RCC 7860 (cell line): Measurements from ENCODE around the gene LGI4.
A peak's percentile ranks its signal among the peaks of the same experiment; 100 is the strongest.

Source experiments
- DNase-seq: peaks from one replicate; pipeline ENCODE4 v3.0.0-alpha.2; 2015; ENCODE audit warnings: low spot score
- FAIRE-seq: peaks from 2 replicates; lab custom pipeline; 2012; peaks lifted over from hg19 to GRCh38; lab: Jason Lieb, UNC

LGI4 gene

DNA sequence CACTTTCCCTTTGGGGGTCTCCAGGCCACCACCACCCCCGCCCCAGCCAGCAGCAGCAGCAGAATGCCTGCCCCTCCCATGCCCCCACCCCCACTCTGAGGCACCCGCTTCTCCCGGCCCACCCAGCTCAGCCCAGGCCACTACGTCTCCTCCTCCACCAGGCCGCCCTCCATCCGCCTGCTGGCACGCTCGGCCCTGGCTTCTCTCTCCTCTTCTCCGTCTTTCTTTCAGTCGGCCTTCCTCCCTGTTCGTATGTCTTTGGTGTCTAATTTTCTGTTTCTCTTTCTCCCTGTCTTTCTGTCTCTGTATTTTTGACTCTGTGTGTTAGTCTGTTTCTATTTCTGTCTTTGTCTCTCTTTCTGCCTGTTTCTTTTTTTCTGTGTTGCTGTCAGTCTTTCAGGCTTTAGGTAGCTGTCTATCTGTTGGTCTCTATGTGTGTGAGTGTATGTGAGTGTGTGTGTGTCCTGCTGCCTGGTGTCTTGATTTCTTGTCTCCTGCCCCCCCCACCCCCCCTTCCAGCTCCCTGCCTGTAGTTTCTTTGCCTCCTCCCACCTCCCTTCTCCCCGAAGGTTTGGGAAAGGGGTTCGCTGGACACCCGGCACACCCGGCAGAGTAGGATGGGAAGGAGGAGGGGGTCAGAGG is at the start of gene LGI4:
Gene LGI4 (minus strand): TSS at position 459 of the 642 bp plus-strand sequence. CDS start 379 bp downstream, at position 80.
- FAIRE-seq (no peak), DNase-seq (no peak)

DNA sequence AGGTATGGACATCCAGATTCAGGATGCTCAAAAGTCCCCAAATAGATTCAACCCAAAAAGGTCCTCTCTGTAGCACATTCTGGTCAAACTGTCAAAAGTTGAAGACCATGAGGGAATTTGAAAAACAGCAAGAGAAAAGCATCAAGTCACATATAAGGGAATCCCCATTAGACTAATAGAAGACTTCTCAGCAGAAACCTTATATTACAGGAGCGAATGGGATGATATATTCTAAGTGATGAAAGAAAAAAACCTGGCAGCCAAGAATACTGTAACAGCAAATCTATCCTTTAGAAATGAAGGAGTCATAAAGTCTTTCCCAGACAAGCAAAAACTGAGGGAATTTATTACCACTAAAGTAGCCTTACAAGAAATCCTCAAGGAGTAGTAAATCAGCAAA is 49.4 kb upstream of the LGI4 start:
- no peak for FAIRE-seq
- DNase-seq, result no peak

DNA sequence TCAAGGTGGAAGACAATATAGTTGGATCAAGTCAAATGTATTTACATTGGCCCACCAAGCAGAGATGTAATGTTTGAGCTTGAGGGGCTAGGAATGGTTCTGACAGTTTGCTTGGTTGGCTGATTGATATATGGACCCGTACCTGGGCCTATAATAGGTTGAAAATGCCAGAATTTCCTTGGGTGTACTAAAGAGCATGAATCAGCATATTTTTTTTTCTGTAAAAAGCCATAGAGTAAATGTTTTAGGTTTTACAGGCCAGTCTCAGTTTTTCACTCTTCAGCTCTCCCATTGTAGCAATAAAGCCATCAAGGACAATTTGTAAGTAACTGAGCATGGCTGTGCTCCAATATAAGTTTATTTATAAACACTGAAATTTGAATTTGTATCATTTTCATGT is 46.5 kb upstream of the LGI4 start:
- FAIRE-seq (no peak), DNase-seq (no peak)

DNA sequence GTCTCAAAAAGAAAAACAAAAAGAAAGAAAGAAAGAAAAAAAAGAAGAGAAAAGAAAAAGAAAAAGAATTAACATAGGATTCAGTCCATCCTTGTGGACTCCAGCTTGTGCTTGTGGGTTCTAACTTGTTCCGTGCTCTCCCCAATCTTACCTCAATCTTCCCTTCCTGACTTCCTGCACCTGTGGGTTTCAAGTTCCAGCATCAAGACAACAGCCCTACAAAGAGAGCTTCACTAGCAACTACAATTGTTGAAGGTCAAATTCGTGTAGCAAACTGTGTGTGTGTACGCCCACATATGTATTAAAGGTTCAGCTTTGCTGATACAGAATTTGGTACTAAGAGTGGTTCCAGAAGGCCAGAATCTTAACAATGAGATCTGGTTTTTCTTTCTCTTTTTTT is 45.0 kb upstream of the LGI4 start:
- FAIRE-seq (no peak), DNase-seq (no peak)

DNA sequence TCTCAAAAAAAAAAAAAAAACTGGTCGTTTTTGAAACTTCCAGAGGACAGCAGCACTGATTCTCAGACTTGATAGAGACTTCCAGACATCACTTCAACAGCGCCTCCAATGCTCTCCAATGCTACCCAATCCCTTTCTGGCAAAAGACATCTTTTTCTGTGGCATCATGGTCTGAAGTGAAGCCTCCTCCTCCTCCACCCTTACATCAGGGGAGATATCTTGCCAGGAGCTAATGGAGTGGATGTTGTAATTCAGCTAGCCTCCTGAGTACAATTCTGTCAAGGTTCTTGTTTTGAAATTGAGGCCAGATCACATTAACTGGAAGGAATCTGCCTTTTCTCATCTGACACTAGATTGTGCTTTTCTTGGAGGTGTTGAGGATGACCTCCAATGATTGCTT is 43.8 kb upstream of the LGI4 start:
- DNase-seq, result no peak
- no peak for FAIRE-seq

DNA sequence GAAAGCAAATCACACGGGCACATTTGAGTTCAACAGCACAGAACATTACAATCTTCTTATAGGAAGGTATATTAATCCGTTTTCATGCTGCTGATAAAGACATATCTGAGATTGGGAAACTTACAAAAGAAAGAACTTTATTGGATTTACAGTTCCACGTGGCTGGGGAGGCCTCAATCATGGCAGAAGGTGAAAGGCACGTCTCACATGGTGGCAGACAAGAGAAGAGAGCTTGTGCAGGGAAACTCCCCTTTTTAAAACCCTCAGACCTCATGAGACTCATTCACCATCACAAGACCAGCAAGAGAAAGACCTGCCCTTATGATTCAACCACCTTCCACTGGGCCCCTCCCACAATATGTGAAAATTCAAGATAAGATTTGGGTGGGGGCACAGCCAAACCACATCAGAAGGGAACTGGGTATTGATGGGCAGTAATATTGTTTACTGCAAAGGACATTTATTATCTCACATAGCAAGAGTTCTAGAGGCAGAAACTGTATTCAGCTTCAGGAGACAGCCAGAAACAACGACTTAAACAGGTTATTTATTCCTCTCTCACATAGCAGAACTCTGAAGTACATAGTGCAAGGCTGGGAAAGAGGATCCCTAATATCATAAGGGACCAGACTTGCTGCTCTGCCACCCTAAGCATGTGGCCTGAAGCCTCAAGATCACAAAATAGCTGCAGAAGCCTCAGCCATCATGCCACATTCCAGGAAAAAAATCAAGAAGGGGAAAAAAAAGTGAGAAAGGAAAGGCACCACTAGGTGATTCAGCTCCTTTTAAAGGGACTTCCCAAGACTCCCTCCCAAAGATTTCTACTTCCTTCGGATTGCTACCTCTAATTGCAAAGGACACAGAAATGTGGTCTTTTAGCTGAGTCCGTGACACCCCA is 42.8 kb upstream of the LGI4 start:
- FAIRE-seq, result no peak
- DNase-seq, result no peak

DNA sequence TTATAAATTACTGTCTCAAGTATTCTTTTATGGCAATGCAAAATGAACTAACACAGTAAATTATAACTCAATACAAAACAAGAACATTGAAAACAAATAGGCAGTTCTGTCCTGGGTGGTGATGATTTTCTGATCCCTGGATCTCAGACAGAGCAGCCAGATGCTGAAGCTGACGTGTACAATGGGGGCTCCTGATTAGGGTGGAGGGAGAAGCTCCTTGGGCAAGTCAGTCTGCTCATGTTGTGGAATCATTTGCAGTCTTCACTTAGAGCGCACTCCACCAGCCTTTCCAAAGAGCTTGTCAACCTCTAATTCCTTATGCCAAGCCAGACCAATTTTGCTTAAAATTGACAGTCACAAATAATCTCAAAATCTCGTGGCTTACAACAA is 41.3 kb upstream of the LGI4 start:
- DNase-seq (no peak), FAIRE-seq (no peak)

DNA sequence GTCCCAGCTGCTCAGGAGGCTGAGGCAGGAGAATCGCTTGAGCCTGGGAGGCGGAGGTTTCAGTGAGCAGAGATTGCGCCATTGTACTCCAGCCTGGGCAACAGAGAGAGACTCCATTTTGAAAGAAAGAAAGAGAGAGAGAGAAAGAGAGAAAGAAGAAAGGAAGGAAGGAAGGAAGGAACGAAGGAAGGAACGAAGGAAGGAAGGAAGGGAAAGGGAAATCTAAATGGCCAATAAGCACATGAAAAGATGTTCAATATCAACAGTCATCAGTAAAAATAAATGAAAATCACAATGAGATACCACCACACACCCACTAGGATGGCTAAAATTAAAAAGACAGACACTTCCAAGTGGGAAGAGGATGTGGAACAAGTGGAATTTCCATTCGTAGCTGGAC is 39.4 kb upstream of the LGI4 start:
- DNase-seq (no peak), FAIRE-seq (no peak)

DNA sequence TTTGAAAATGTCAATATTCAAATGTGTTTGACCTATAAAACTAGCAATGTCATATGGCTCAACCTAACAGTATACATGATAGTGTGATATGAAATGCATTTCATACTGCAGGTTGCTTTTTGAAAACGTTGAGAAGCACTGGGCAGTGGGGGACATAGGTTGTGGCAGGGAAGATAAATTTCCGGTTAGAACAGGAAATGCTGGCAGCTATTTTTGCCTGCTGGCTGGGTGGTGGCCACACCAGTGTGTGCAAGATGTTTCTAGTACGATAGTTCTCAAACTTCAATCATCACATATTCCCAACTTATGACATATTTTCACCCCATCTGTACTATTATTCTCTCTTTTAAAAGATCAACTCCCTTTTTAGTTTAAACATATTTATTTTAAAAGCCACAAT is 36.9 kb upstream of the LGI4 start:
- FAIRE-seq (no peak), DNase-seq (no peak)

DNA sequence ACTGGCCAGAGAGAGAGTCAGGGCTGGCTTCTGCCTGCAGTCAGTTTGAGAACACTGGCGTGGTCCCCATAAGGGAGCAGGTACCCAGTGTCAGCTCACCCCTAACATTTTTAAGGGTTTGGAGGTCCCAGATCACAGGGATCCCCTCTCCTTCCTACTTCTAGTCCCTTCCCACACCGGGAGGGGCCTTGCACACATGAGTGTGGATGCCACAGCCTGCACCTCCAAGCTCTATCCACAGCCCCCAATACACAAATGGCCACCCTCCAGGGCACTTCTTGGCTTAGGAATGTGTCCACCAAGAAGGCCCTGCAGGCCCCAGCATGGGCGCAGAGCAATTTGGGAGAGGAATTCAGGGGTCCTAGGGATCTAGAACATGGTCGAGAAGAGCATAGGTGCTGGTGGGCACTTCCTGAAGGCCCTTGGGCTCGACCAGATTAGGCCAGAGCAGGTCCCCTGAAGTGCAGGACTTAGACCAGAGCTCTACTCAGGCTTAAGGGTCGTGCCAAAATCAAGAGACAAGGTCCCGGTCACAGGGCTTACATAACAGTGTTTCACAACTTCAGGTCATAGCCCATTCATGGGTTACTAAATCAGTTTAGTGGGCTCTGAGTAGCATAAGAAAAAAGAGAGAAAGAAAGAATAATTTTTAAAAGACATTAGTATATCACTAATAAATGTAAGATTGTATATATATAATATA is 35.7 kb upstream of the LGI4 start:
- DNase-seq (no peak), FAIRE-seq (no peak)

DNA sequence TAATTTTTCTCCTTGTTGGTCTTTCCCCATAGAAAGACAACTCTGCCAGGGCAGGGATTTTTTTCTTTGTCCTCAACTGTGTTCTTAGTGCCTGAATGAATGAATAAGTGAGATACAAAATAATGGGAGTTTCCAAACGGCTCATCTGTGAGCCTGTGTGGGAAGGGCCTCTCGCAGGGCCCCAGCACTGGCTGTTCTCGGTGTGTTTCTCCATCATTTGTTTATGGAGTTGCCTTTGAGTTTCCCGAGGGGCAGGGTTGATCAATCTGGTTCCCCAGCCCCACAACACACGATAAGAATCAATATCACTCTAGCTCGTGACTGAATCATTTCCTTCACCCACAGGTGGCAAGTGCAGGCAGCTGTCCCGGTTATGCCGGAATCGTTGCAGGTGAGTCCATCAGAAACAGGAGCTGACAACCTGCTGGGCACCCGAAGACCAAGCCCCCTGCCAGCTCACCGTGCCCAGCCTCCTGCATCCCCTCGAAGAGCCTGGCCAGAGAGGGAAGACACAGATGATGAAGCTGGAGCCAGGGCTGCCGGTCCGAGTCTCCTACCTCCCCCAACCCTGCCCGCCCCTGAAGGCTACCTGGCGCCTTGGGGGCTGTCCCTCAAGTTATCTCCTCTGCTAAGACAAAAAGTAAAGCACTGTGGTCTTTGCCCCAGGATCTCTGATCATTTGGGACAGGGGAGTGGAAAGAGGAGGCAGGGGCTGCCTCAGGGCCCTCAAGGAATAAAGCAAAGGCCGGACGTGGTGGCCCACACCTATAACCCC is 34.5 kb upstream of the LGI4 start:
- DNase-seq (no peak), FAIRE-seq (no peak)

DNA sequence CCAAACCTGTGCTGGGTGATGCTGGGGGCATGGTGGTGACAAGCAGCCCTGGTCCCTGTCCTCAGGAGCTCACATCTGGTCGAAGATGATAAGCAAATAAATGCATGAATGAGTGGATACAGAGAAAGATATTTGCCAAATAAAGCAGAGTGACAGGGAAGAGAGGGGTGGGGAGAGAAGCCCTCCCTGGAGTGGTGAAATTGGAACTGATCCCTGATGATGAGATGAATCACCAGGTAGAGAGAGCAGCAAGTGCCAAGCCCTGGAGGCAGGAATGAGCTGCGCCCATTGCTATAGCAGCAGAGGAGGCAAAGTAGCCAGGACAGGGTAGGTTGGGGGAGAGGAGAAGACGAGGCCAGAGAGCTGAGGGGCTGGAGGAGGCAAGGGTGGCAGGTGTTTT is 33.3 kb upstream of the LGI4 start:
- FAIRE-seq (no peak), DNase-seq (no peak)

DNA sequence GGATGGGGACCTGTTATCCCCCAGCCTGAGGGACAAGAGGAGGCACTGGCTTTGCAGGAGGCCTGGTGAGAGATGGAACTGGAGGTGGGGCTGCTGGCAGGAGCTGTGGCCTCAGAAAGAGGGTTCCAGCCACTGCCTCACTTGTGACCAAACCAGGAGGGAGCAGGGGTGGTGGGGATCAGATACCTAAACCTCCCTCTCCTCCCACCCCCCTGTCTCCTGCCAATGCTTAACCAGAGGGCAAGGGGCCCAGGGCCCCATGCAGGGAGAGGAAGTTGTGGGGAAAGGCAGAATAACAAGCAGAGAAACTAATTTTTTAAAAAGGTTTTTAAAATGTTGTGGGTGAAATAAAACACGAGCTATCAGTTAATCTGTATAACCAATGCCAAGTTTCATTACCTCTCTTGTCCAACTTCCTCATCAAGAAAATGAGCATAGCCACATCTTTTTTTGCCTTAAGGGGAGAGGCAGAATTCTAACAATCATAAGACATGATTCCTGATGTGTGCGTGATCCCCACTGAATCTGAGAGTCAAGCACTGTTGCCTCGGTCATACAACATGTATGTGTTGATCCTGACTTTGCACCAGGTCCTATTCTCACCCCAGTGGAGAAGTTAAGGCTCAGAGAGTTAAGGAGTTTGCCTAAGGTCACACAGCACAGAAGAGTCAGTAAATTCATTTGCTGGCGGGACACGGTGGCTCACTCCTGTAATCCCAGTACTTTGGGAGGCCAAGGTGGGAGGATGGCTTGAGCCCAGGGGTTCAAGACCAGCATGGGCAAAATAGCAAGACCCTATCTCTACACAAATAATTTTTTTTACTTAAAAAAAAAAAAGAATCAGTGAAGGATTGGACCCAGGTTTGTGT is 32.6 kb upstream of the LGI4 start:
- DNase-seq (no peak), FAIRE-seq (no peak)

DNA sequence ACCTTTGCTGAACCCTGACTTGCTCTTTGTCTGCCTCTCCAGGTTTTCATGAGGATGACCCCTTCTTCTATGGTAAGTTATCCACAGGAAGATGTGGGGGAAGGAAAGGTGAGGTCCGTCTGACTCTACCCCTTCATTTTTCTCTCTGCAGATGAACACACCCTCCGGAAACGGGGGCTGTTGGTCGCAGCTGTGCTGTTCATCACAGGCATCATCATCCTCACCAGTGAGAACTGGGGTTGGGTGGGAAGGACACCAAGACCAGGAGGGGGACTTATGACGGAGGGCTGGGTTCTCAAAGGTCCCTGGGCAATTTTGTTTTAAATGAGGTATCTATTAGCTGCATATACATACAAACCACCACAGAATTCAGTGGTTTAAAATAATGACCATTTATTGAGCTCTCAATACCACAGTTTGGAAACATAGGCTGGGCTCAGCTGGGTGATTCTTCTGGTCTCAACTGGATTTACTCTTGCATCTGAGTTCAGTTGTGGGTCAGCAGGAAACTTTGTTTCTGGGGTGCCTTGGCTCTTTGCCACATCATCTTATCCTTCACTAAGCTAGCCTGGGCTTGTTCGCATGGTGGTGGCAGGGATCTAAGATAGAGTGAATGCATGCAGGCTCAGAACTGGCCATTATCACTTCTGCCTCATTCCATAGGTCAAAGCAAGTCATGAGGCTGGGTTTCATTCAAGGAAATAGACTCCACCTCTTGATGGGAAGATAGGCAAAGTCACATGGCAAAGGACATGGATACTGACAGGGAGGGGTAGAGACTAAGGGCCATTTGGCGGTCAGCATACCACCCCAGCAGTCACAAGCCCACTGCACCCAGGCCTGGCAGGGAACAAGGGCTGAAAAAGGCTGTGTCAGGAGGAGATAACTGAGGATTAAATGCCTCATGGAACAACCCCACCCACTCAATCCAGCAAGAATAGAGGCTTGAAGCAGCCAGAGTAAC is 31.5 kb upstream of the LGI4 start:
- FAIRE-seq (no peak), DNase-seq (no peak)

DNA sequence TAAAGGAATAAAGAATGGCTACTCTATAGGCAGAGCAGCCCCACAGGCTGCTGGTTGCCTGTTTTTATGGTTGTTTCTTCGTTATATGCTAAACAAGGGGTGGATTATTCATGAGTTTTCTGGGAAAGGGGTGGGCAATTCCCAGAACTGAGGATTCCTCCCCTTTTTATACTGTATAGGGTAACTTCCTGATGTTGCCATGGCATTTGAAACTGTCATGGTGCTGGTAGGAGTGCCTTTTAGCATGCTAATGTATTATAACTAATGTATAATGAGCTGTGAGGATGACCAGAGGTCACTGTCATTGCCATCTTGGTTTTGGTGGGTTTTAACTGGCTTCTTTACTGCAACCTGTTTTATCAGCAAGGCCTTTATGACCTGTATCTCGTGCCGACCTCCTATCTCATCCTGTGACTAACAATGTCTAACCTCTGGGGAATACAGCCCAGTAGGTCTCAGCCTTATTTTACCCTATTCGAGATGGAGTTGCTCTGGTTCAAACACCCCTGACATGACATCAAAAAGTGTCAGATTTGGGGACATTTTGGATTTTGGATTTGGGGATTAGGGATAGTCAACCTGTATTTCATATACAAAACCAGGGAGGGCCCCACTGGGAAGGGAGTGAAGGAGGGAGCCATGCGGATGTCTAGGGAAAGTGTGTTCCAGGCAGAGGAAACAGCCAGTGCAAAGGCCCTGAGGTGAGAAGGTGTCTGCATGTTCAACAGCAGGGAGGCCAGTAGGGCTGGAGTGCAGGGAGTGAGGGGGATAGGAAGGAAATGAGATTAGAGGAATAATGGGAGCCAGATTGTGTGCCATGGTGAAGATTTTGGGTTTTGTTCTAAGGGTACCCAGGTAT is 30.6 kb upstream of the LGI4 start:
- FAIRE-seq (no peak), DNase-seq (no peak)

DNA sequence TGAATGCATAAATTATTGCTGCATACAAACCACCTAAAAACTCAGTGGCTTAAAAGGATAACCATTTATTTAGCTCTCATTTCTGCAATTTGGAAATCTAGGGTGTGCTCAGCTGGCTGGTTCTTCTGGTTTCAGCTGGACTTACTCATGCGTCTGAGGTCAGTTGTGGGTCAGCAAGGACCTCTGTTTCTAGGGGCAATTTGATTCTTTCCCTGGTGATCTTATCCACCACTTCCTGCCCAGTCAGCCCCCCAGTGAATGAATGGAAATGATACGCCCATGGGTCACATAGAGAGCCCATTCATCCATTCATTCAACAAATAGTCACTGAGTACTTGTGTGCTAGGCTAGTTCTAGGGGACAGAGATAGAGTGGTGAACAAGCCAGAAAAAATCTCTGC is 29.6 kb upstream of the LGI4 start:
- DNase-seq (peak; percentile 29), FAIRE-seq (no peak)

DNA sequence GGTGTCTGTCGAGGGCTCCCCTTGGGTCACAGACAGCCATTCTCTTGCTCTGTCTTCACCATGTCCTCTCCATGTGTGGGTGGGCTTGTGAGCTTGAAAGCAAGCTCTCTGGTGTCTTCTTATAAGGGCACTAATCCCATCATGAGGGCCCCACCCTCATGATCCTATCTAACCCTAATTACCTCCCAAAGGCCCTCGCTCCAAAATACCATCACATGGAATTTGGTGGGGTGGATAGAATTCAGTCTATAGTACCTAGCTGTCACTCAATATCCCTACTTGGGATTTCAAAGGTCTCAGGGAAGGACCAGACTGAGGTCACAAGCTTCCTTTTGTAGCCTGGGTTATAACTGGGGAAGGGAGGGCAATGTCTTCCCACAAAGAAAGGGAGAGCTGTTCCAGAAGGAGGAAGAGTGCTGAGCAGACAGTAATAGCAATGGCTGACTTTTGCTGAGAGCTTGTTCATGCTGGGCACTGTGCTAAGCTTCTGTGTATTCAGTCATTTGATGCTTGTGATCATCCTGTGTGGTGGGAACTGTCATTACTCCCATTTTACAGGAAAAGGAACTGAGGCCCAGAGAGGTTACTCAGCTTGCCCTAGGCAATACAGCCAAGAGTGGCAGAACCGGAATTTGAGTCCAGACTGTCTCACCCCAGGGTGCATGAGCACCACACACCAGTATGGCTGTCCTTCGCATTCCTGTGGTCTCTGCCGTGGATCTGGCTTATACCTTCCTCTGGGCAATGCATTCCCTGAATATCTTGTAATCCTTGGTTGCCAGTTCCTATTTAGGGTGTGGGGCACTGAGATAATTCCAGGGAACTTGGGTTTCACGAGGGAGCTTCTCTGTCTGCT is 27.8 kb upstream of the LGI4 start:
- DNase-seq, result peak; percentile 54
- no peak for FAIRE-seq
